T-cell (primary cell): ENCODE measurements around the gene NT5C1A. TPM values are rescaled to one million over a fixed set of nuclear protein-coding genes. Genes with fewer than 3 reads are reported as not detected.

Experiments
- ATAC-seq, 4 experiments: fragments of 200-7000 bp in 3 of 4; fragments of 150-1000 bp in 1 of 4; cut with Tn5 transposase; replicated peaks in 1 of 4; 1 replicate in 3 of 4; 2 replicates in 1 of 4; pipeline ENCODE4 v1.10.0; 2021; ENCODE audit warnings: moderate library complexity in 3 of 4, mild to moderate bottlenecking in 2 of 4, moderate number of reproducible peaks in 1 of 4
- CTCF ChIA-PET, 2 donors: fragments of 300-600 bp; sonication (Branson Sonifier 250); formaldehyde crosslinking; loops; one replicate each; lab custom pipeline; 2022; ENCODE audit warnings: antibody characterized with exemption in 2 of 2; lab: Charles Lee
- POLR2A ChIA-PET, 2 donors: fragments of 300-600 bp; sonication (Branson Sonifier 250); formaldehyde crosslinking; loops; one replicate each; lab custom pipeline; 2022; ENCODE audit warnings: antibody characterized with exemption in 2 of 2; lab: Charles Lee
- DNase-seq, 35 experiments: peaks; one replicate each; pipeline versions ENCODE4 v3.0.0 to v3.0.0-alpha.2; 2013 to 2023
- H3K27ac ChIP-seq: one replicate; pipeline ENCODE4 v1.5.1; 2013; ENCODE audit warnings: low read length
- H3K27me3 ChIP-seq, 2 experiments: replicated peaks in 1 of 2; 1 replicate in 1 of 2; 2 replicates in 1 of 2; pipeline versions ENCODE4 v1.6.1 to v1.7.0; 2013; ENCODE audit warnings: low read length in 1 of 2, mixed read lengths in 1 of 2; ENCODE audit not compliant: control insufficient read depth in 2 of 2, insufficient read depth in 2 of 2; ENCODE audit errors: extremely low read depth in 1 of 2
- H3K36me3 ChIP-seq, 2 donors: 1 replicate in 1 of 2; 2 replicates in 1 of 2; pipeline versions ENCODE4 v1.6.1 to v1.7.0; 2013; ENCODE audit warnings: low read length in 1 of 2; ENCODE audit not compliant: control insufficient read depth in 2 of 2, insufficient read depth in 1 of 2; ENCODE audit errors: extremely low read depth in 1 of 2
- H3K4me1 ChIP-seq, 2 experiments: 1 replicate in 1 of 2; 2 replicates in 1 of 2; pipeline versions ENCODE4 v1.6.1 to v1.7.0; 2013; ENCODE audit warnings: low read length in 2 of 2, mixed read lengths in 1 of 2; ENCODE audit not compliant: insufficient read depth in 2 of 2, control insufficient read depth in 1 of 2; ENCODE audit errors: extremely low read depth in 1 of 2
- H3K4me3 ChIP-seq, 2 donors: 1 replicate in 1 of 2; 2 replicates in 1 of 2; pipeline versions ENCODE4 v1.5.1 to v1.7.0; 2013; ENCODE audit warnings: mild to moderate bottlenecking in 2 of 2, low read length in 1 of 2, moderate library complexity in 1 of 2; ENCODE audit not compliant: control insufficient read depth in 1 of 2; ENCODE audit errors: extremely low read depth in 1 of 2
- H3K9me3 ChIP-seq: 2 replicates; pipeline ENCODE4 v1.7.0; 2013
- H3K27ac Mint-ChIP-seq, 2 donors: one replicate each; pipeline ENCODE4 v1.8.0; 2020 to 2021; ENCODE audit warnings: mild to moderate bottlenecking in 2 of 2, mixed read lengths in 2 of 2
- H3K27me3 Mint-ChIP-seq, 2 donors: one replicate each; pipeline ENCODE4 v1.8.0; 2021 to 2022; ENCODE audit warnings: mixed read lengths in 2 of 2
- H3K36me3 Mint-ChIP-seq: one replicate; pipeline ENCODE4 v1.8.0; 2021; ENCODE audit warnings: mixed read lengths
- H3K4me1 Mint-ChIP-seq, 3 donors: one replicate each; pipeline ENCODE4 v1.8.0; 2020 to 2022; ENCODE audit warnings: mixed read lengths in 3 of 3, mild to moderate bottlenecking in 1 of 3
- H3K4me3 Mint-ChIP-seq, 3 donors: one replicate each; pipeline ENCODE4 v1.8.0; 2020 to 2022; ENCODE audit warnings: mild to moderate bottlenecking in 3 of 3, mixed read lengths in 3 of 3, moderate library complexity in 3 of 3
- H3K9me3 Mint-ChIP-seq, 3 donors: one replicate each; pipeline ENCODE4 v1.8.0; 2020 to 2022; ENCODE audit warnings: mixed read lengths in 3 of 3
- WGBS: methylation state at CpG from one replicate; pipeline ENCODE4 v1.1.5; 2013; ENCODE audit warnings: missing lambda C conversion rate; ENCODE audit not compliant: insufficient coverage; 5-methylcytosine and 5-hydroxymethylcytosine counted together
- total RNA-seq, 35 experiments: library from RNA in 6 of 35; stranded (reverse) in 6 of 35; fragments of 120-200 nt in 1 of 35; gene quantifications; one replicate each; pipeline versions ENCODE4 v1.2.1 to v1.2.4 and lab custom pipeline; 2013 to 2026

The NT5C1A gene
- total RNA-seq, 5 donors from 2014 or later (not counting 1 experiment from before 2014, with no cell fraction given), result 0.22 to 1.3 (median 0.42) TPM; not detected in 1

DNA sequence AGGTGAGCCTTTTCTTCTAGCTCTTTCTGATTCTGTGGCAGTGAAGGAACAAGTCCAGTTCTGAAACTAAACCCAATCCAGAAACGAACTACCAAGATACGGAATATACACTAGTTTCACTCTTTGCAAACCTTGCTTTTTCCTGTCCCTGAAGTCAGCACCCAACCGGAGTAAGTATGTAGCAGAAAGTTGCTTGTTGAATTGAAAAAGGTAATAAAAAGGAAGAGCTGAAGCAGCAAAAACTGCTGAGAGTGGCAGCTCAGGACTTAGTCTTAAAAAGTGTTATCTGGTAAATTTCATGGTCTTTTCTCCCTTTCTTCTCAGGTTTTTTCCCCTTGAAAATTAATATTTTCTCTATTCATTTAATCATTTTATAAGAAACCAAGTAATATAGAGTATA, 9.4 kb upstream of the NT5C1A start:
- H3K4me3 ChIP-seq, result no peak overlapping the region
- POLR2A ChIA-PET, result interaction anchor here in 1 of 2 donors (1.2 to 1.4 kb wide), 2 partner anchors 10 to 11 kb away, joined by 3 to 5 read pairs; partner anchors contain the start of gene HPCAL4
- Mint-ChIP-seq H3K36me3 (peaks cover 32% of the 10 kb centered on the region), H3K27me3 (peaks cover 7 to 8% of the 10 kb centered on the region in 2 donors), H3K4me3 (peak overlapping the region; percentile 45 to 73 (median 73)), H3K27ac (peak overlapping the region; percentile 85 to 90), H3K9me3 (no peaks in the 10 kb centered on the region), H3K4me1 (peaks cover 31 to 37% (median 36%) of the 10 kb centered on the region in 3 donors)
- CTCF ChIA-PET, result interaction anchor here (1.2 to 1.4 kb wide), 4 partner anchors 10 to 76 kb away, joined by 3 to 5 read pairs (median 4); no protein-coding TSS in a partner anchor
- DNase-seq (no peak), ATAC-seq (peak in 1 of 4 experiments; percentile 29)
- H3K36me3 ChIP-seq, result no peaks in the 10 kb centered on the region
- H3K4me1 ChIP-seq, result peaks cover 0 to 31% of the 10 kb centered on the region in 2 experiments
- H3K27ac ChIP-seq, result peak overlapping the region; percentile 48
- H3K27me3 ChIP-seq, result peaks cover 5 to 14% of the 10 kb centered on the region in 2 experiments
- H3K9me3 ChIP-seq, result no peaks in the 10 kb centered on the region
- no CpG with 5 or more reads among the region's 3 CpGs for WGBS

GRCh38 chr1:39680751-39681150, 8.8 kb upstream of the NT5C1A start:
- no peak overlapping the region for H3K4me3 ChIP-seq
- peaks cover 31 to 37% (median 36%) of the 10 kb centered on the region in 3 donors for H3K4me1 Mint-ChIP-seq
- POLR2A ChIA-PET, result interaction anchor here in 1 of 2 donors (0.5 to 1.4 kb wide), 3 partner anchors 10 to 39 kb away, joined by 3 to 8 read pairs (median 5); partner anchors contain the start of gene HPCAL4

GRCh38 chr1:39679821-39680220, 7.9 kb upstream of the NT5C1A start:
- Mint-ChIP-seq H3K36me3 (peaks cover 30% of the 10 kb centered on the region), H3K27me3 (peaks cover 2 to 5% of the 10 kb centered on the region in 2 donors), H3K9me3 (no peaks in the 10 kb centered on the region), H3K4me3 (no peak overlapping the region), H3K27ac (peak overlapping the region; percentile 85 to 90), H3K4me1 (peaks cover 29 to 33% (median 29%) of the 10 kb centered on the region in 3 donors)
- ATAC-seq (no peak), DNase-seq (no peak)
- POLR2A ChIA-PET, result interaction anchor here in 1 of 2 donors (1.4 kb wide), 1 partner anchor 13 kb away, joined by 3 read pairs; no protein-coding TSS in a partner anchor
- CTCF ChIA-PET, result interaction anchor here (0.6 to 1.3 kb wide), 3 partner anchors 12 to 21 kb away, joined by 3 to 4 read pairs (median 3); partner anchors contain the start of gene HPCAL4 (in 1 of the 2)
- Histone ChIP-seq H3K9me3 (no peaks in the 10 kb centered on the region), H3K4me3 (no peak overlapping the region), H3K36me3 (no peaks in the 10 kb centered on the region), H3K27me3 (peaks cover 2 to 14% of the 10 kb centered on the region in 2 experiments), H3K4me1 (peaks cover 0 to 31% of the 10 kb centered on the region in 2 experiments), H3K27ac (no peak overlapping the region)
- no CpG with 5 or more reads among the region's 2 CpGs for WGBS

More at GRCh38 chr1:39680751-39681150, 8.8 kb upstream of the NT5C1A start:
- 42% methylated on average over 3 of the region's 4 CpGs for WGBS
- Mint-ChIP-seq H3K27me3 (peaks cover 5 to 8% of the 10 kb centered on the region in 2 donors), H3K9me3 (no peaks in the 10 kb centered on the region), H3K36me3 (peaks cover 30% of the 10 kb centered on the region), H3K4me3 (peak overlapping the region; percentile 45 to 73 (median 73)), H3K27ac (peak overlapping the region; percentile 85 to 90)
- DNase-seq (peak in 12 of 35 experiments; percentile 14 to 45 (median 28)), ATAC-seq (peak; percentile 55 to 69 (median 58))
- Histone ChIP-seq H3K27me3 (peaks cover 5 to 11% of the 10 kb centered on the region in 2 experiments), H3K27ac (peak overlapping the region; percentile 48), H3K36me3 (no peaks in the 10 kb centered on the region), H3K4me1 (peaks cover 0 to 31% of the 10 kb centered on the region in 2 experiments), H3K9me3 (no peaks in the 10 kb centered on the region)
- CTCF ChIA-PET, result interaction anchor here (0.6 to 1.4 kb wide), 5 partner anchors 10 to 115 kb away, joined by 3 to 4 read pairs (median 3); no protein-coding TSS in a partner anchor

- H3K4me1 Mint-ChIP-seq, result peaks cover 24 to 28% (median 25%) of the 10 kb centered on the region in 3 donors
- POLR2A ChIA-PET, result no interaction called here
- H3K4me1 ChIP-seq, result peaks cover 0 to 22% of the 10 kb centered on the region in 2 experiments
- peak overlapping the region in 1 of 2 donors; percentile 8 for H3K27ac Mint-ChIP-seq
- ATAC-seq (no peak), DNase-seq (no peak)
- peaks cover 0 to 2% of the 10 kb centered on the region in 2 donors for H3K27me3 Mint-ChIP-seq
- no peak overlapping the region for H3K27ac ChIP-seq
- H3K4me3 Mint-ChIP-seq, result no peak overlapping the region
- no peaks in the 10 kb centered on the region for H3K36me3 ChIP-seq
- no peaks in the 10 kb centered on the region for H3K9me3 ChIP-seq
- CTCF ChIA-PET, result no interaction called here
- peaks cover 30% of the 10 kb centered on the region for H3K36me3 Mint-ChIP-seq
- H3K27me3 ChIP-seq, result peaks cover 2 to 7% of the 10 kb centered on the region in 2 experiments
- WGBS, result no CpG with 5 or more reads among the region's 2 CpGs
- no peak overlapping the region for H3K4me3 ChIP-seq
- H3K9me3 Mint-ChIP-seq, result no peaks in the 10 kb centered on the region
These were observed 7.0 kb upstream of the NT5C1A start for GRCh38 chr1:39678889-39679288.

GRCh38 chr1:39677645-39678044, 5.7 kb upstream of the NT5C1A start:
- Mint-ChIP-seq H3K36me3 (peaks cover 25% of the 10 kb centered on the region), H3K27me3 (peaks cover 0 to 4% of the 10 kb centered on the region in 2 donors), H3K9me3 (no peaks in the 10 kb centered on the region), H3K4me1 (peaks cover 19 to 23% (median 22%) of the 10 kb centered on the region in 3 donors), H3K4me3 (no peak overlapping the region), H3K27ac (no peak overlapping the region)
- POLR2A ChIA-PET, result no interaction called here
- Histone ChIP-seq H3K27ac (no peak overlapping the region), H3K27me3 (peaks cover 8 to 13% of the 10 kb centered on the region in 2 experiments), H3K4me3 (no peak overlapping the region), H3K9me3 (no peaks in the 10 kb centered on the region), H3K4me1 (peaks cover 0 to 15% of the 10 kb centered on the region in 2 experiments), H3K36me3 (no peaks in the 10 kb centered on the region)
- ATAC-seq, result no peak
- 90% methylated on average over 3 of the region's 4 CpGs for WGBS
- CTCF ChIA-PET, result no interaction called here
- no peak for DNase-seq

DNA sequence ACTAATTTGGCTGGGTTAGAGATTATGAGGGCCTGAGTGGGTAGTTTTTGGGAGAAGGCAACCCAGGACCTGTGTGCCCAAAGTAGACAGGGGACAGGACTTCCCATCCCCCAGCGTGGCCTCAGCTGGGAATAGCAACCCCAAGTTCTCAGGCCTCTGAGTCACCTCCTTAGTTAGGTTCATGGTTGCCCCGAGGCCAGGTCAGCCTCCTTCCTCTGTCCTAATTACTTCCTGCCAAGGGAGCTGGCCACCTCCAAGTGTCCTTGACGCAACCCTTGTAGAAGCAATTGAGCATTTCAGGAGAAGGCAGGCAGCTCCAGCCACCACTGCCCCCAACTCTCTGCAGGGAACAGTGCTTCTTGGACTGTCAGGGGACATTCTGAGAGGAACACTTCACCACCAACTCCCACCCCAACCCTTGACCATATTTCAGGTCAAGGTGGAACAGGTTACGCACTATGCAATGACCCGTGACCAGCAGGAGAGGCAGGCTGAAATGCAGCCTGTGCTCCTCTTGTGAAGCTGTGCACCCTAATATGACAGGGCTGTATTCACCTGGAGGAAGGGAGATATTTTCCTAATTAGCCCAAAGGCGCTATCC, 5.1 kb upstream of the NT5C1A start:
- peaks cover 0 to 17% of the 10 kb centered on the region in 2 experiments for H3K4me1 ChIP-seq
- H3K4me3 Mint-ChIP-seq, result no peak overlapping the region
- no peaks in the 10 kb centered on the region for H3K36me3 ChIP-seq
- H3K27ac ChIP-seq, result no peak overlapping the region
- WGBS, result 89% methylated on average over 6 of the region's 6 CpGs
- peaks cover 5 to 17% of the 10 kb centered on the region in 2 experiments for H3K27me3 ChIP-seq
- POLR2A ChIA-PET, result no interaction called here
- H3K9me3 Mint-ChIP-seq, result no peaks in the 10 kb centered on the region
- CTCF ChIA-PET, result no interaction called here
- no peaks in the 10 kb centered on the region for H3K9me3 ChIP-seq
- H3K4me1 Mint-ChIP-seq, result peaks cover 19 to 21% (median 20%) of the 10 kb centered on the region in 3 donors
- H3K4me3 ChIP-seq, result no peak overlapping the region
- peaks cover 22% of the 10 kb centered on the region for H3K36me3 Mint-ChIP-seq
- peaks cover 0 to 9% of the 10 kb centered on the region in 2 donors for H3K27me3 Mint-ChIP-seq
- DNase-seq (no peak), ATAC-seq (no peak)
- no peak overlapping the region for H3K27ac Mint-ChIP-seq
